Neural progenitor cell (in vitro differentiated cells): Measurements from ENCODE around the gene ATP6AP2.

Experiments
- CTCF ChIP-seq: fragments of 200-600 bp; sonication (generic); IDR thresholded peaks from 2 replicates; pipeline ENCODE4 v1.5.1; 2017; ENCODE audit warnings: antibody characterized with exemption, mild to moderate bottlenecking
- EZH2phosphoT487 ChIP-seq: fragments of 200-600 bp; sonication (generic); IDR thresholded peaks from 2 replicates; pipeline ENCODE4 v1.6.1; 2017; ENCODE audit warnings: antibody characterized with exemption

DNA sequence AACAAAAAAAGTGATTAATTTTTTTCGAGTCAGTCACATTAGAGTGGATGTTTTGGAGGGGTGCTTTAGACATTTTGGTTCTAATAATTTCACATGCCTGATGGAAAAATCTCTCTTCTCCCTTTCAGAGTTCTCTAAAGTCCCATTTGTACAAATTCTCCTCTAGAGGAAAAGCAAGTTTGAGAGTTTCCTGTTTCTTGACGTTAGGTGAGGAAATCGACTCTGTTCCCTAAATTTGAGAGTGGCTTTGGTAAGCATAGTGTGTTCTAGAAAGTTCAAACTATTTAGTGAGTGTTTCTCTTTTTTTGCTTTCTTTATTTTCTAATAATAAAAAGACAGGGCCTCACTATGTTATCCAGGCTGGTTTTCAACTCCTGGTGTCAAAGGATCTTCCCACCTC is 1.6 kb upstream of the ATP6AP2 start:
- TF ChIP-seq CTCF (no peak), EZH2phosphoT487 (no peak)
